Stimulated activated CD8-positive, alpha-beta memory T cell treated with anti-CD3 and anti-CD28 coated beads, Interleukin-7, amount 100 ng/mL, for 48 hours (primary cell): ENCODE measurements around the gene TNFRSF8.
A peak's percentile ranks its signal among the peaks of the same experiment; 100 is the strongest.
"Not testable (repeated sequence)": the region's sequence is repeated elsewhere in the genome, so short reads cannot be mapped to it uniquely, and the experiment has no call there.

Experiments
- DNase-seq, 2 donors: peaks; one replicate each; pipeline ENCODE4 v3.0.0-alpha.2; 2020; ENCODE audit warnings: low read depth in 1 of 2; ENCODE audit errors: extremely low read depth in 1 of 2

Gene TNFRSF8

DNA sequence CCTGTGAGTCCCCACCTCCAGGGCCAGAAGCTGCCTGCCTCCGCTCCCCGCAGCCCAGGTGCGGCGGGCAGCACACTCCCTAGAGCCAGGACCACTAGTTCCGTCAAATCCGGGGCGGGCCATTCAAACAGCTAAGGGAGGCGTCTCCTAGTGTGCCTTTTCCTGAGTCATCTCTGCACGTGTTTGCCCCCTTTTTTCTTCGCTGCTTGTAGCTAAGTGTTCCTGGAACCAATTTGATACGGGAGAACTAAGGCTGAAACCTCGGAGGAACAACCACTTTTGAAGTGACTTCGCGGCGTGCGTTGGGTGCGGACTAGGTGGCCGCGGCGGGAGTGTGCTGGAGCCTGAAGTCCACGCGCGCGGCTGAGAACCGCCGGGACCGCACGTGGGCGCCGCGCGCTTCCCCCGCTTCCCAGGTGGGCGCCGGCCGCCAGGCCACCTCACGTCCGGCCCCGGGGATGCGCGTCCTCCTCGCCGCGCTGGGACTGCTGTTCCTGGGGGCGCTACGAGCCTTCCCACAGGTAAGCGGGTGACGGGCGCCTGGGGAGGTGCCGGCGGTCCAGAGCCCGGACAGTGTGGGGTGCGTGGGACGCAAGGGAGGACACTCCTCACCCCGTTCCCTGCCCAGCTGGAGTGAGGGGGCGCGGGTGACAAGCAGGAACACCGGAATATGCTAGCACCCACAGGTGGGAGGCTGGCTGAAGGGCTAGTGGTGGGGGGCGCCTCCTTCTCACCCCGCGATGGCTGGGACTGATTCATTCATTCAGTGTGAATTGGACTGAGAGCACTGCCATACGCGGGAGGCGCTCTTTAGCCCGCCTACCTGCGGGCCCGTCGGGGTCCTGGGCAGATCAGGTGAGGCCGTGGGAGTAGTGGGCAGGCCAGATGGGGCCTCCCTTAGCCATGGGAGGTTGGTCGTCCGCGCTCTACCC is at the start of gene TNFRSF8:
TSS of gene TNFRSF8 (plus strand) at position 163 of the 932 bp plus-strand sequence. CDS start at position 459, 296 bp downstream.
- DNase-seq = peak in 1 of 2 donors; percentile 80

DNA sequence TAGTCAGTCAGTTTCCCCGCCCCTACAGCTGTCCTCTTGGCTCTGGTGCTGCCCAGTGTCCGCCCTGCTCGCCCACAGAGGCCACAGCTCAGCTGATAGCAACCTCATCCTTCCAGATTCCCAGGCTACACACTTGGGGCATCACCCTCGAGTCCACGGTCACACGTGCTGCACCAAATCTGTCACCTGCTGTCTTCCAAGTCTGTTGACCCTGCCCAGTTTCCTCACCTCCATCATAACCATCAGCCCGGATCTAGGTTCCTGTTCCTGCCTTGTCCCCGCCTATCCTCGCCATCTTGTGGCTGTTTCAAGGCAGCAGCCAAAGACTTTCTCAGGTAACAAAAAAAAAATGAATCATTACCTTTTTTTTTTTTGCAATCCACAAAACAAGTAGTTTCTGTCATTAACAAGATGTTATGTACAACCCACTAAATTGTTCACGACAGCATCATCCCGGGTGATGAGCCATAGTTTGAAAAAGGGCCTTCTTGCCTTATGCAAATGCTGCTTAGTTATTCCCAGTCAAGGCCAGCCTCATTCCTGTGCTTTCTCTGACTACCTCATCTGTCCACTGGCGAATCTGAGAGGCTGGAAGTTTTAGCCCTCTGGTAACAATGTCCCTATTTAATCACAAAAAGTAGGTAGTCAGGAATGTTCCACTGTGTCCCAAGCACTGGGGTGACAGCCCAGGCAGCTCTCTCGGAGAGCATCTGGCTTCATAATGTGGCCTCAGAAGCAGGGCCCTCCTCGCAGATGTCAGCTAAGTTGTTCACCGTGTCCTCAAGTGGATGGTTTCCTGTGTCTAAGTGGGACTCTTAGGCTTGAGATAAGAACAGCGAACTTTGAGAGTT is 48.7 kb upstream of the TNFRSF8 start:
- no peak for DNase-seq

DNA sequence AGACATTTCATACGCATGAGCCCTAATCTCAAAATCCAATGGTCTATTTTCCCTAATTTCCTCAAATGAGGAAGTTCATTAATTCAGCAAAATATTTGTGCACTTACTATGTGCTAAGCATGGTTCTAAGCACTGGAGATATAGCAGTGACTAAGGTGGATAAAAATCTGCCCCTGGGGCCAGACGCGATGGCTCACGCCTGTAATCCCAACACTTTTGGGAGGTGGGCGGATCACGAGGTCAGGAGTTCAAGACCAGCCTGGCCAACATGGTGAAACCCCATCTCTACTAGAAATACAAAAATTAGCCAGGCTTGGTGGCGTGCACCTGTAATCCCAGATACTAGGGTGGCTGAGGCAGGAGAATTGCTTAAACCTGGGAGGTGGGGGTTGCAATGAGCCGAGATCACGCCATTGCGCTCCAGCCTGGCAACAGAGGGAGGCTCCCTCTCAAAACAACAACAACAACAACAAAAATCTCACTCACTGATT is 48.1 kb upstream of the TNFRSF8 start:
- no peak for DNase-seq

DNA sequence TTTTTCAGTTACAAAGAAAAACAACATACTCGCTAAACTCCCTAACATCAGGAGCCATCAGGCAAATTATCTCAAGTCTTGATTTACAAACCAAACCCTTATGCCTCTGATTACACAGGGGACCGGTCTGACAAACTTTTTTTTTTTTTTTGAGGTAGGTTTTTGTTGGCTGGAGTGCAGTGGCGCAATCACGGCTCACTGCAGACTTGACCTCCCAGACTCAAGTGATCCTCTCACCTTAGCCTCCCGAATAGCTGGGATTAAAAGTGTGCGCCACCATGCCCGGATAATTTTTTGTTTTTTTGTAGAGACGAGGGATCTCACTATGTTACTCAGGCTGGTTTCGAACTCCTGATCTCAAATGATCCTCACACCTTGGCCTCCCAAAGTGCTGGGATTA is 47.6 kb upstream of the TNFRSF8 start:
- DNase-seq = no peak

DNA sequence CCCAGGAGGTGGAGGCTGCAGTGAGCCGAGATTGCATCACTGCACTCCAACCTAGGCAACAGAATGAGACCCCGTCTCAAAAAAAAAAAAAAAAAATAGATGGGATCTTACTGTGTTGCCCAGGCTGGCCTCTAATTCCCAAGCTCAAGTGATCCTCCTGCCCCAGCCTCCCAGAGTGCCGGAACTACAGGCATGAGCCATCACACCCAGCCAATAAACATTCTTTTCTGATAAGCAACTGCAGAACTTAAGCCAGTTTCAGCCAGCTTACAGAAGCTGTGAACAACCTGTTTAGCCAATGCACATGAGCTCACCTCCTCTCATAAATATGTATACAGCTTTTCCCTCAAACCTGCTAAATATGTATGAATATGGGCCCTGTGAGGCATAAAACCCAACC is 46.9 kb upstream of the TNFRSF8 start:
- no peak for DNase-seq

DNA sequence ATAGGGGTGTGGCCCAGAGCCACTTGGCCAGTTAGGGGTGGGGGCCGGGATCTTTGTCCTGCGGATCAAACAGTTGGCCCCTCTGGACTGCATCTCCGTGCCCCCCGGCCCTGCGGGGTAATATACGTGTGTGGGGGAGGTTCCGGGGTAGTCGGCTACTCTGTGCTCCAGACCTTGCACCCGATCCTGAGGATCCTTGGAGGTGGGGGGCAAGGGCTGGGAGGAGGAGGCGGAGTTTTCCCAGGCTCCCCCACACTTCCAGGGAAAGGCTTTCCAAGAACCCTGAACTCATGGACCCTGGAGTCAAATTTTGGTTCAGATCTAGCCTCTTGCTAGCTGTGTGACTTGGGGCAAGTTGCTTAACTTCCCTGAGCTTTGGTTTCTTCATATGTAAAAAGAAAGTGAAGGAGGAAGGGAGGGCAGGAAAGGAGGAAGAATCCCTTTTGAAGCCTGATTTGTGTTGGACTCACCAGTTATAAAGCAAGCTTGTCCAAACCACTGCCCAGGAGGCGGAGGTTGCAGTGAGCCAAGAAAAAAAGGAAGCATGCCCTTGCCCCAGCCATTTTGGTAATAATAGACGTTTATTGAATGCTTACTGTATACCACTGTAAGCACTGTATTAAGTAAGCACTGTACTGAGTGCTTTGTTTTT is 43.1 kb upstream of the TNFRSF8 start:
- no peak for DNase-seq

DNA sequence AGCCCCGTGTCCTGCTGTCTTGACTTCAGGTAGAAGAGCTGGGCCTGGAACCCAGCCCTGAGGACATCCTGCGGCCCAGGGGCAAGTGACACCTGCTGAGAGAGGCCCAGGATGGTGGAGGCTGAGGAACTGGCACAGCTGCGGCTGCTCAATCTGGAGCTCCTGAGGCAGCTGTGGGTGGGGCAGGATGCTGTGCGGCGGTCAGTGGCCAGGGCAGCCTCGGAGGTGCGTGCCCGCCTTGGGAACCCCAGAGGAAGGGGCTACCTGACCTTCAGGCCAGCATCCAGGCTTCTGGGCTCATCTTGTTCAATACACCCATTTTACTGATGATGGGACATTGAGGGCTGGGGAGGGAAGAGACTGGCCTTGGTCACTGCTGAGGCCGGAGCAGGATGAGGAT is 41.5 kb upstream of the TNFRSF8 start:
- no peak for DNase-seq

DNA sequence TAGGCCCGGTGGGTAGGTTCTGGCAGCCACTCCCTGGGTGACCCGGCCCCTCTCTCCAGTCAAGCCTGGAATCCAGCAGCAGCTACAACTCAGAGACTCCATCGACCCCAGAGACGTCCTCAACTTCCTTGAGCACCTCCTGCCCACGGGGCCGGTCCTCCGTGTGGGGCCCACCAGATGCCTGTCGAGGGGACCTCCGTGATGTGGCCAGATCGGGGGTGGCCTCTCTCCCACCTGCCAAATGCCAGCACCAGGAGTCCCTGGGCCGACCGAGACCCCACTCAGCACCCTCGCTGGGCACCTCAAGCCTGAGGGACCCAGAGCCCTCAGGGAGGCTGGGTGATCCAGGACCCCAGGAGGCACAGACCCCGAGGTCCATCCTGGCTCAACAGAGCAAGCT is 41.1 kb upstream of the TNFRSF8 start:
- no peak for DNase-seq

DNA sequence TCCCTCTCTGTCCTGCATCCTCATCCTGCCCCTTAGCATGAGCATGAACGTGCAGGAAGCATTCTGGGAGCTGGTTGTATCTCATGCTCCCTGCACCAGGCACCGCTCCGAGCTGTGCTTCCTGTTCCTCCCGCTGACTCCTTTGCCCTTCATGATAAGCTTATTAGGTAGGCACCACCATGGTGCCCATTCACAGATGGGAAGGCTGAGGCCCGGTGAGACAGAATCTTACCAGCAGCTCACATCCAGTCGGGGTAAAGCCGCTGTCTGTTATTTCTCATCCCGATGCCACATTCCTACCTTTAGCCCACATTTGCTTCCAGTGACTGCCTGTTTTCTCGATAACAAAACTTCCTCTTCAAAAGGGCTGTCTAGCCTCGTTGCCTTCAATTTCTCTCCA is 36.5 kb upstream of the TNFRSF8 start:
- DNase-seq = no peak

DNA sequence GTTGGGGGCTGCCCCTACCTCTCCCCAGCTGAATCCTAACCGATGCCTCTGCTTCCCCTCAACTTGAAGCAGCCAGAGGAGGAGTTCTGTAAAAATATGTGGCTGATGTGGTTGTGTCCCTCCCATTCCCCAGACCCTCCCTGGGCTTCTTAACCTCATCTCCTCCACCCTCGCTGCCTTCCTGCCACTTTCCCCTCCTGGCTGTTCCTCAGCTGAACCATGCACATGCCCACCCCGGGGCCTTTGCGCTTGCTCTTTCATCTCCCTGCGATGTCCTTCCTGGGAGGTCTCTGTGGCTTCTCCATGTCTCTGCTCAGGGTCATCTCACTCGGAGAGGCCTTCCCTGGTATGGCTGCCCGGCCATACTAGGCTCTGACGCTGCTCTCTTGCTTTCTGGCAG is 34.9 kb upstream of the TNFRSF8 start:
- DNase-seq = no peak

DNA sequence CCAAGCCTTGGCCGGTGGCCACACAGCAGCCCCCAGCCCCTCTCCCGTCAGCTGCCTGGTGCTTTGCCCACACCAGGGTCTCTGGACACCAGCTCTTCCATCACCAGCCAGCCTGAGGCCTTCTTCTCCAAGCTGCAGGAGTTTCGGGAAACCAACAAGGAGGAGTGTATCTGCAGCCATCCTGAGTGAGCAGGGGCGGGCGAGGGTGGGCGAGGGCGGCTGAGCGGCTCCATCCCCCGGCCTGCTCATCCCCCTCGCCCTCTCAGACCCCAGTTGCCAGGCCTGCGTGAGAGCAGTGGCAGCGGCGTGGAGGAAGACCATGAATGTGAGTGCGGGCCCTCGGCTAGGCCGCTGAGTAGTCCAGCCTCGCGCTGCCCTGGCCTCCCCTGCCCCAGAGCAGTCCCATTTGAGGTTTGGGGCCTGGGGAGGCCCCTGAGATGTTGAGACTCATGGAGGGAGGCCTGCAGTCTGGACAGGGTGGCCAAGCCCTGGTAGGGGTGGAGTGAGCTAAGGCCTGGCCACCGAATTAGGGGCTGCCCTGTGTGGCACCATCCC is 34.1 kb upstream of the TNFRSF8 start:
- no peak for DNase-seq

DNA sequence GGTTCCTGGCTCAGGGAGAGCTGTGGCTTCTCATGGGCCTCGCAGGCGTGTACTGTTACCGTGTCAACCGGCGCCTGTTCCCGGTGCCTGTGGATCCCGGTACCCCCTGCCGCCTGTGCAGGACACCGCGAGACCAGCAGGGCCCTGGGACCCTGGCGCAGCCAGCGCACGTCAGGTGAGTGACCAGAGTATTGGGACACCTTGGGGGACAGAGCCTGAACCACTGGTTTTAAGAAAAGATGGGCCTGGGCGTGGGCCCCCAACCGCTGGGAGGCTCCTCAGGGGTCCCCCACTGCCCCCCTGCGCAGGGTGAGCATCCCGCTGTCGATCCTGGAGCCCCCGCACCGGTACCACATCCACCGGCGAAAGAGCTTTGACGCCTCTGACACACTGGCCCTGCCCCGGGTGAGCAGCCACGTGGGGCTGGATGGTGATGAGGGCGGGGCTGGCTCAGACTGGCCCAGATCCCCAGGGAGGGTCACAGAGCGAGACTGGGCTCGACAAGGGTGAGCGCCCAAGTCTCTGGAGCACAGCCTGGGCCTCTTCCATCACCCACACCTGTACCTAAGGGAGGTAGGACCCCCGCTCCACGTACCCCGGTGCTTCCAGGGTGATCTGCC is 33.3 kb upstream of the TNFRSF8 start:
- no peak for DNase-seq

DNA sequence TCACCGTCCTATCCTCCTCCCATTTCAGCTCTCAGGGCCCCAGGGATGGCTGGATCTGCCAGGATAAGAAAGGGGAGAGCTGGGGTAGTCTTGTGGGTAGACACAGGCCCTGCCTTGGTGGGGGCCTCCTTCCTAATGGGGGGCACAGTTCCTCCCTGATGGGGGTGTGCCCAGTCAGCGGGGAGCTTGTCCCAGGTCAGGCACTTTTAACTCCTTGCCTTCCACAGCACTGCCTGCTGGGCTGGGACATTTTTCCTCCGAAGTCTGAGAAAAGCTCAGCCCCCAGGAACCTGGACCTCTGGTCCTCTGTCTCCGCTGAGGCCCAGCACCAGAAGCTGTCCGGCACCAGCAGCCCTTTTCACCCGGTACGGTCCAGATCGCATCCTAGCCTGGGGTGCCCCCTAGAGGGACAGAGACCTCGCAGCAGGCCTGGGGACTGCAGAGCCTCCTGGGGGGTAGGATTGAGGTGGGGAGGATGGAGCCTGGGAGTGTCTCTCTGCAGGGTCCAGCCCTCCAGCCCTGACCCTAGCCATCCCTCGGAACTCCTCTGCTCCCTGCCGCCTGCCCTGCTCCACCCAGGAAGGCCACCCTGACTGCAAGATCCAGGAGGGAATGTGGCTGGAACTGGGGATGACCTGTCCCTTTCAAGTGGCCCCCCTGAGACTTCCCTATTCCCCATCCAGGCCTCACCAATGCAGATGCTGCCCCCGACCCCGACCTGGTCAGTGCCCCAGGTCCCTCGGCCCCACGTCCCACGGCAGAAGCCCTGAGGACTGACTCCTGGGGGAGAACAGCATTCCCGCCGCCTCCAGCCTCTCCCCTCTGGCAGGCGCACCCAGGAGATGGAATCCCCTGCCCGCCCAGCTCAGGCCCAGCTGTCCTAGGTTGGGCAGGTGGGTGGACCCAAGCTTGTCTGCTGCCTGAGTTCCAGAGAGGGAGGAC is 31.8 kb upstream of the TNFRSF8 start:
- no peak for DNase-seq

DNA sequence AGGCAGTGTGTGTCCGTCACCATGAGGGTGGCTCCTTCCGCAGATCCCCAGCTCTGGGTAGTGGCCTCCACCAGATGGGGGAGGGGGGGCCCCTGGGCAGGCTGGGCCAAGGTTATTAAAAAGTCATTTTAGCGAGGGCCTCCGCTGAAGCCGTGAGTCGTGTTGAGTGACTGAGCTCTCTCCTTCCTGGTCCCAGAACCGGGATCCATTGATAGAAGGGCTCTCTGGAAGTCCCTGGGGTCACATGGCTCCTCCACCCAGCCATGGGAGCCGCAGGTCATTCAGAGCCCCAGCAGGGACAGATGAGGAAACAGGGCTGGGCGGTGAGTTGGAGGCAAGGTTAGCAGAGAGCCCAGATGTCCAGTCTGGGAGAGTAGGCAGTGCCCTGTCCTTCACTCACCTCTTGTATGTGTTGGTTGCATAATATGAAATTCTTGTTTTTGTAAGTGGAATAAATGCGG is 30.9 kb upstream of the TNFRSF8 start:
- no peak for DNase-seq

DNA sequence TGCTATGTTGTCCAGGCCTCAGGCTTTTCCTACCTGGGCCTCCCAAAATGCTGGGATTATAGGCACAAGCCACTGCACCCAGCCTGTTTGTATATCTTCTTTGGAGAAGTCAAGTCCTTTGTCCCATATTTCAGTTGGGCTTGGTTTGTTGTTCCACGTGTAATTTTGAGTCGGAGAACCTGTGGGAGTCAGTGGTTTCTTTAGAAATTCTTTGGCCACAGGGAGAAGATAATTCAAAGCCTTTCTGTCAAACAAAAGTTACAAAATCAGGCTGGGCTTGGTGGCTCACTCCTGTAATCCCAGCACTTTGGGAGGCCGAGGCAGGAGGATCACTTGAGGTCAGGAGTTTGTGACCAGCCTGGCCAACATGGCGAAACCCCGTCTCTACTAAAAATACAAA is 29.7 kb upstream of the TNFRSF8 start:
- DNase-seq = not testable (repeated sequence)

DNA sequence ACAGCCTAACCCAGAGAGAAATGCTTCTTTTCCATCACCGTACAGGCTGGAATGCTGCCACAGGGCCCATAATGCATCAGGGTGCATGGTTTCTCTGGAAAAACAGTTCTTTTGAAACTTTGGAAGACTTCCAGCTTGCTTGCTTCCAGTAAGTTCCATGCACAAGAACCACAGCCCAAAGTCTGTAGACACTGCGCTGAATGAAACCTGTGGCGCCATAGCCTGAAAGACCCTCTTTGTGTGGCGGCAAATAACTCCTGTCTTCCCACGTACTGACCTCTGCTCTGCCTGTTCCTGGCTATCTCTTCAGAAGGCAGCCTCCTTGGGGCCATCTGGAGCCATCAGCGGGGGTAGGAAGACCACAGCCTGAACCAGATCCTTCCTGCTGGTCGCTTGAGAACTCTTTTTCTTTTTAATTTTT is 28.7 kb upstream of the TNFRSF8 start:
- no peak for DNase-seq

DNA sequence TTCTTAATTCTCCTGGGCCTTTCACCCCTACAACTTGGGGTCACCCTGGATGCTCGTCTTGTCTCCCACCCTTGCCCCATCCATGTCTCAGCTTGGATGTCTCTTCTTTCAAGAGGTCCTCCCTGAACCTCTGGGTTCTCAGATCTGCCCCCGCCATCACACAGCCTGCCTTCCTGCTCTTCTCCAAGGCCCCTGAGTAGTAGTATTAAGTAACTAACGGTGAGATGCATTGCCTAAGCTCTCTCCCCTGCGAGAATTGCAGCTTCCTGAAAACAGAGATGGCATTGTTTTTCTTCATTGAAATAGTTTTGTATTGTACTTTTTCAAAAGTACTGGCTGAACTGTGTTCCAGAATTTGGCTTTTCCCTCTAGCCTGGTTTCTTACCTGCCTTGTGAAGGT is 27.8 kb upstream of the TNFRSF8 start:
- DNase-seq = no peak

DNA sequence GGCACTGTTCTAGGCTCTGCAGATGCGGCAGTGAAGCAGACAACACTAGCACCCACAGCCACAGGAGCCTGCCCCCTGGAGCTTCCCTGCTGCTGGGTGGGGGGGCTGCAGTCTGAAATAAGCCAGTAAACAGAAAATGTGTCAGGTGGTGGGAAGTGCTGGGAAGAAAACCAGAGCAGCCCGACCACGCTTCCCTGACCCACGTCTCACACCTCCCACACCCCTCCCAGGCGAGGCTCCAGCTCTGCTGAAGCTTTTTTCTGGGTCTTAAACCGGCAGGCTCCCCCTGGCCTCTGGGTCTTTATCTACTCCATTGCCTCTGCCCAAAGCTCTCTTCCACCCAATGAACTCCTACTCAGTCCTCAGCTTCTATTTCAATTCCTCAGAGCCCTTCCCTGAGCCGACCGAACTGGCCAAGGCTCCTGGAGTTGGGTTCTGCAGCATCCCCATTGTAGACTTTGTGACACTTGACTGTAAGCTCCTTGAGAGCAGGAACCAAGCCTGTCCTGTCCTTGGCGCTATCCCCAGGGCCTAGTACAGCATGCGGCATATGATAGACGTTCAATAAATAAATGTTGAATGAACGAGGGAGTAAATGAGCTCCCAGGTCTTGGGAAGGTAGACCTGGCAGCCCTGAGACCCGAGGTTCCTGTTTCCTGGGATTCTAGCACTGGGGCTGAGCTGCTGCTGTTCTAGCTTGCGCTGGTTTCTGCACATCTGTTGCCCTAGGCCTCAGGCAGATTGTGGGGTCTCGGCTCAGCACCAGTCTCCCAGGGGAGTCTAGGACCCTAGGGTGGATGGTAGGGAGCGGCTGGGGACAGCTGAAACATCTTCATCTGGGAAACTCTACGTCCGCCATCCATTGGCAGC is 25.4 kb upstream of the TNFRSF8 start:
- no peak for DNase-seq
